T-helper 9 cell (primary cell): ENCODE measurements around the gene CASS4.

Source experiments
- DNase-seq: peaks from one replicate; pipeline ENCODE4 v3.0.0-alpha.2; 2020

CASS4 gene

GRCh38 chr20:56451056-56451765 is 39.2 kb downstream of the CASS4 start:
- DNase-seq, result no peak

- DNase-seq, result no peak
These were observed 41.3 kb downstream of the CASS4 start for GRCh38 chr20:56453352-56453751.

GRCh38 chr20:56454754-56455153 is 42.7 kb downstream of the CASS4 start:
- no peak for DNase-seq

GRCh38 chr20:56458206-56458821 is 46.3 kb downstream of the CASS4 start:
- DNase-seq, result no peak

GRCh38 chr20:56460459-56460858 is 48.4 kb downstream of the CASS4 start:
- DNase-seq, result peak; percentile 26

- DNase-seq, result no peak
These were observed 49.5 kb downstream of the CASS4 start for GRCh38 chr20:56461576-56461975.

GRCh38 chr20:56463428-56463827 is 51.4 kb downstream of the CASS4 start:
- DNase-seq, result no peak

GRCh38 chr20:56465997-56466396 is 53.9 kb downstream of the CASS4 start:
- DNase-seq, result no peak

- DNase-seq, result no peak
These were observed 55.9 kb downstream of the CASS4 start for GRCh38 chr20:56467968-56468315.

GRCh38 chr20:56468316-56469076 is 56.4 kb downstream of the CASS4 start, which contains the start of gene RTF2:
RTF2 (plus strand) TSS chr20:56468627; CDS start chr20:56468698, 71 bp downstream.
- DNase-seq, result peak; percentile 95

GRCh38 chr20:56469077-56469449 is 57.0 kb downstream of the CASS4 start:
- no peak for DNase-seq

GRCh38 chr20:56483970-56484369 is 71.9 kb downstream of the CASS4 start:
- no peak for DNase-seq

- no peak for DNase-seq
These were observed 75.2 kb downstream of the CASS4 start for GRCh38 chr20:56487216-56487615.

- no peak for DNase-seq
These were observed 76.5 kb downstream of the CASS4 start for GRCh38 chr20:56488566-56488965.

GRCh38 chr20:56501116-56501515 is 89.1 kb downstream of the CASS4 start:
- no peak for DNase-seq

- no peak for DNase-seq
These were observed 91.9 kb downstream of the CASS4 start for GRCh38 chr20:56503916-56504315.

- no peak for DNase-seq
These were observed 92.4 kb downstream of the CASS4 start for GRCh38 chr20:56504373-56505005.

- DNase-seq, result no peak
These were observed 94.0 kb downstream of the CASS4 start for GRCh38 chr20:56506103-56506502.
